ENCODE data around the gene FDPS. TPM values are rescaled to one million over a fixed set of nuclear protein-coding genes. Genes with fewer than 3 reads are reported as not detected.

FDPS gene
- total RNA-seq (167 and 310 TPM in 2 replicates), polyA plus RNA-seq (269 and 565 TPM in 2 replicates)

- no peaks in the 10 kb centered on the region for H3K9me3 ChIP-seq (ENCODE audit: low read depth)
- H3K36me3 ChIP-seq, result peaks cover 5% of the 10 kb centered on the region
- H3K27me3 ChIP-seq, result no peaks in the 10 kb centered on the region
- H3K4me1 ChIP-seq (ENCODE audit: low read depth), result no peaks in the 10 kb centered on the region
- H3K27ac ChIP-seq, result peak within 1 kb of the TSS; percentile 89
- peak; percentile 99 for DNase-seq (ENCODE audit: low read depth in 1 of 2, low spot score in 1 of 2)
- H3K4me3 ChIP-seq, result peak within 1 kb of the TSS; percentile 55
- no peak for TF ChIP-seq CTCF (IDR thresholded peaks at IDR 0.05; ENCODE audit: low read depth, low read length)
These were observed at the start of gene FDPS for GRCh38 chr1:155308493-155309422. Gene FDPS (plus strand): TSS chr1:155308866. CDS start chr1:155309790, 924 bp downstream.

- TF ChIP-seq CTCF (IDR thresholded peaks at IDR 0.05; ENCODE audit: low read depth, low read length), result no peak
- Histone ChIP-seq H3K27ac (peak overlapping the region; percentile 68), H3K9me3 (ENCODE audit: low read depth) (no peaks in the 10 kb centered on the region), H3K4me3 (no peak overlapping the region), H3K27me3 (no peaks in the 10 kb centered on the region), H3K36me3 (peaks cover 22% of the 10 kb centered on the region), H3K4me1 (ENCODE audit: low read depth) (peaks cover 10% of the 10 kb centered on the region)
- DNase-seq (ENCODE audit: low read depth in 1 of 2, low spot score in 1 of 2), result no peak
These were observed 48.4 kb upstream of the FDPS start for GRCh38 chr1:155260276-155260675.

GRCh38 chr1:155261493-155261851 lies 47.2 kb upstream of the FDPS start:
- H3K27me3 ChIP-seq, result no peaks in the 10 kb centered on the region
- no peak for DNase-seq (ENCODE audit: low read depth in 1 of 2, low spot score in 1 of 2)
- peaks cover 7% of the 10 kb centered on the region for H3K4me1 ChIP-seq (ENCODE audit: low read depth)
- H3K9me3 ChIP-seq (ENCODE audit: low read depth), result no peaks in the 10 kb centered on the region
- H3K36me3 ChIP-seq, result peaks cover 31% of the 10 kb centered on the region
- peak overlapping the region; percentile 68 for H3K27ac ChIP-seq
- H3K4me3 ChIP-seq, result peak overlapping the region; percentile 44
- TF ChIP-seq CTCF (IDR thresholded peaks at IDR 0.05; ENCODE audit: low read depth, low read length), result no peak

GRCh38 chr1:155261852-155262673 lies 46.6 kb upstream of the FDPS start, which contains the start of gene SCAMP3:
Gene SCAMP3 (minus strand): TSS chr1:155262360. CDS start chr1:155262151, 209 bp downstream.
- peaks cover 35% of the 10 kb centered on the region for H3K36me3 ChIP-seq

More at GRCh38 chr1:155261852-155262673, 46.6 kb upstream of the FDPS start, which contains the start of gene SCAMP3:
- no peaks in the 10 kb centered on the region for H3K27me3 ChIP-seq
- H3K27ac ChIP-seq, result peak within 1 kb of the TSS; percentile 68
- TF ChIP-seq CTCF (IDR thresholded peaks at IDR 0.05; ENCODE audit: low read depth, low read length), result no peak
- no peaks in the 10 kb centered on the region for H3K9me3 ChIP-seq (ENCODE audit: low read depth)
- peak within 1 kb of the TSS; percentile 44 for H3K4me3 ChIP-seq
- peaks cover 7% of the 10 kb centered on the region for H3K4me1 ChIP-seq (ENCODE audit: low read depth)
- peak; percentile 99 for DNase-seq (ENCODE audit: low read depth in 1 of 2, low spot score in 1 of 2)
